Keratinocyte (primary cell): Measurements from ENCODE around the gene DEPDC1B. TPM values are rescaled to one million over a fixed set of nuclear protein-coding genes. Genes with fewer than 3 reads are reported as not detected.

Experiments
- DNase-seq: peaks from one replicate; pipeline ENCODE4 v3.0.0-alpha.2; 2011; ENCODE audit warnings: low read depth, missing footprints, low spot score
- FAIRE-seq: peaks from 2 replicates; lab custom pipeline; 2011; peaks lifted over from hg19 to GRCh38; lab: Jason Lieb, UNC
- H2AFZ ChIP-seq: 2 replicates; pipeline ENCODE4 v1.6.0; 2012; ENCODE audit warnings: low read length, control low read depth, inconsistent platforms; ENCODE audit not compliant: control insufficient read depth
- H3K27ac ChIP-seq: 2 replicates; pipeline ENCODE4 v1.5.1; 2011; ENCODE audit warnings: low read length; ENCODE audit not compliant: control insufficient read depth, insufficient read depth
- H3K27me3 ChIP-seq: 3 replicates; pipeline ENCODE4 v1.6.0; 2011; ENCODE audit warnings: low read length; ENCODE audit not compliant: control insufficient read depth, insufficient read depth; ENCODE audit errors: extremely low read depth
- H3K36me3 ChIP-seq, 2 experiments: 2 replicates in 1 of 2; 3 replicates in 1 of 2; pipeline ENCODE4 v1.5.1; 2011; ENCODE audit warnings: low read length in 2 of 2, mild to moderate bottlenecking in 1 of 2; ENCODE audit not compliant: control insufficient read depth in 2 of 2, insufficient read depth in 2 of 2; ENCODE audit errors: extremely low read depth in 1 of 2
- H3K4me1 ChIP-seq: 3 replicates; pipeline ENCODE4 v1.5.1; 2011; ENCODE audit warnings: low read length; ENCODE audit not compliant: control insufficient read depth, insufficient read depth; ENCODE audit errors: extremely low read depth
- H3K4me2 ChIP-seq: 3 replicates; pipeline ENCODE4 v1.6.0; 2011; ENCODE audit warnings: low read depth, low read length; ENCODE audit not compliant: control insufficient read depth, insufficient read depth; ENCODE audit errors: extremely low read depth
- H3K4me3 ChIP-seq, 3 experiments: fragments of 200-600 bp in 1 of 3; sonication (generic) in 1 of 3; 2 replicates in 2 of 3; 3 replicates in 1 of 3; pipeline ENCODE4 v1.5.1; 2011 to 2016; ENCODE audit warnings: low read length in 3 of 3, mild to moderate bottlenecking in 3 of 3, control low read depth in 2 of 3, inconsistent platforms in 1 of 3, low read depth in 1 of 3, mixed read lengths in 1 of 3, mixed run types in 1 of 3, moderate library complexity in 1 of 3; ENCODE audit not compliant: control insufficient read depth in 2 of 3, insufficient read depth in 2 of 3; ENCODE audit errors: extremely low read depth in 1 of 3
- H3K79me2 ChIP-seq: 2 replicates; pipeline ENCODE4 v1.6.0; 2012; ENCODE audit warnings: low read length; ENCODE audit not compliant: control insufficient read depth, insufficient read depth
- H3K9ac ChIP-seq: 3 replicates; pipeline ENCODE4 v1.6.0; 2011; ENCODE audit warnings: low read length; ENCODE audit not compliant: control insufficient read depth, insufficient read depth; ENCODE audit errors: extremely low read depth
- H3K9me1 ChIP-seq: 3 replicates; pipeline ENCODE4 v1.6.0; 2011; ENCODE audit warnings: low read length; ENCODE audit not compliant: control insufficient read depth, insufficient read depth; ENCODE audit errors: extremely low read depth
- H3K9me3 ChIP-seq: 2 replicates; pipeline ENCODE4 v1.5.1; 2012; ENCODE audit warnings: low read depth, low read length; ENCODE audit not compliant: control insufficient read depth
- H4K20me1 ChIP-seq: 3 replicates; pipeline ENCODE4 v1.6.0; 2011; ENCODE audit warnings: low read length; ENCODE audit not compliant: control insufficient read depth, insufficient read depth; ENCODE audit errors: extremely low read depth
- CTCF ChIP-seq, 3 experiments: IDR thresholded peaks in 1 of 3; conservative IDR thresholded peaks in 1 of 3; optimal IDR thresholded peaks in 1 of 3; 2 replicates in 2 of 3; 3 replicates in 1 of 3; pipeline versions ENCODE3 to v1.5.1; 2011; ENCODE audit warnings: low read length in 3 of 3, mild to moderate bottlenecking in 3 of 3, moderate library complexity in 2 of 3, control low read depth in 1 of 3, inconsistent platforms in 1 of 3; ENCODE audit not compliant: insufficient read depth in 2 of 3; ENCODE audit errors: extremely low read depth in 1 of 3
- EZH2 ChIP-seq: IDR thresholded peaks from one replicate; pipeline ENCODE4 v1.6.1; 2012; ENCODE audit warnings: inconsistent platforms, mild to moderate bottlenecking, low read length, moderate library complexity
- dilution Hi-C: fragments of 300-500 bp; cut with MboI; formaldehyde crosslinking; loops from one replicate; pipeline ENCODE4 v1.7.0; 2020; ENCODE audit warnings: low sequenced_read_pairs; ENCODE audit not compliant: extremely low pct_ligation_motif_present
- polyA plus RNA-seq, 5 experiments: library from polyadenylated mRNA; depleted of rRNA in 3 of 5; stranded (reverse) in 3 of 5; stranded (forward) in 1 of 5; unstranded in 1 of 5; fragments of >200 nt; gene quantifications; 1 replicate in 1 of 5; 2 replicates in 3 of 5; 3 replicates in 1 of 5; pipeline versions ENCODE4 v1.2.1 to v1.2.3, GENCODE V29; 2011 to 2012; ENCODE audit warnings: missing spikeins in 2 of 5, low read depth in 1 of 5, low replicate concordance in 1 of 5

DEPDC1B gene
- polyA plus RNA-seq, 1 donor (not counting 4 experiments of a cell fraction or from before 2014, with no cell fraction given) = 19.5 TPM

- Histone ChIP-seq H3K9ac (no peak overlapping the region), H3K36me3 (peaks cover 0 to 6% of the 10 kb centered on the region in 2 experiments), H3K4me3 (no peak overlapping the region), H3K27me3 (no peaks in the 10 kb centered on the region), H3K9me3 (no peaks in the 10 kb centered on the region), H3K27ac (no peak overlapping the region), H3K79me2 (peaks cover 45% of the 10 kb centered on the region), H3K4me1 (no peaks in the 10 kb centered on the region), H2AFZ (no peak overlapping the region), H4K20me1 (no peaks in the 10 kb centered on the region), H3K4me2 (no peak overlapping the region), H3K9me1 (peaks cover 2% of the 10 kb centered on the region)
- FAIRE-seq (no peak), DNase-seq (no peak)
- TF ChIP-seq EZH2 (no peak), CTCF (optimal IDR thresholded peaks at IDR 0.05 in 1 of 3, IDR thresholded peaks at IDR 0.05 in 1 of 3, conservative IDR thresholded peaks at IDR 0.05 in 1 of 3; ENCODE audit: extremely low read depth in 1 of 3, insufficient read depth in 2 of 3, low read length in 3 of 3) (no peak)
- dilution Hi-C loops = no loop called here
Measured at GRCh38 chr5:60690326-60690725, 9.6 kb downstream of the DEPDC1B start.

GRCh38 chr5:60688980-60689379, 11.0 kb downstream of the DEPDC1B start:
- Histone ChIP-seq H3K4me1 (no peaks in the 10 kb centered on the region), H3K27me3 (no peaks in the 10 kb centered on the region), H3K9me3 (no peaks in the 10 kb centered on the region), H3K9ac (no peak overlapping the region), H3K9me1 (peaks cover 5% of the 10 kb centered on the region), H4K20me1 (no peaks in the 10 kb centered on the region), H3K4me3 (no peak overlapping the region), H3K79me2 (peaks cover 43% of the 10 kb centered on the region), H3K4me2 (no peak overlapping the region), H2AFZ (no peak overlapping the region), H3K27ac (no peak overlapping the region), H3K36me3 (peaks cover 0 to 6% of the 10 kb centered on the region in 2 experiments)
- dilution Hi-C loops = no loop called here
- FAIRE-seq (no peak), DNase-seq (no peak)
- TF ChIP-seq CTCF (optimal IDR thresholded peaks at IDR 0.05 in 1 of 3, IDR thresholded peaks at IDR 0.05 in 1 of 3, conservative IDR thresholded peaks at IDR 0.05 in 1 of 3; ENCODE audit: extremely low read depth in 1 of 3, insufficient read depth in 2 of 3, low read length in 3 of 3) (no peak), EZH2 (no peak)
